Activated naive CD8-positive, alpha-beta T cell treated with anti-CD3 and anti-CD28 coated beads, Interleukin-2, amount 50 U/mL, for 16 hours (primary cell): ENCODE results near the gene ARID3C.
"Not testable (repeated sequence)": the region's sequence is repeated elsewhere in the genome, so short reads cannot be mapped to it uniquely, and the experiment has no call there.

ENCODE experiments used
- DNase-seq: peaks from one replicate; pipeline ENCODE4 v3.0.0-alpha.2; 2020; ENCODE audit warnings: low read depth, low spot score

The ARID3C gene

GRCh38 chr9:34651876-34652601 lies 23.2 kb upstream of the ARID3C start, which contains the start of gene IL11RA:
Gene IL11RA, plus strand, starts transcription at chr9:34652185. Its CDS starts 3,033 bp downstream, at chr9:34655218.
- no peak for DNase-seq

DNA sequence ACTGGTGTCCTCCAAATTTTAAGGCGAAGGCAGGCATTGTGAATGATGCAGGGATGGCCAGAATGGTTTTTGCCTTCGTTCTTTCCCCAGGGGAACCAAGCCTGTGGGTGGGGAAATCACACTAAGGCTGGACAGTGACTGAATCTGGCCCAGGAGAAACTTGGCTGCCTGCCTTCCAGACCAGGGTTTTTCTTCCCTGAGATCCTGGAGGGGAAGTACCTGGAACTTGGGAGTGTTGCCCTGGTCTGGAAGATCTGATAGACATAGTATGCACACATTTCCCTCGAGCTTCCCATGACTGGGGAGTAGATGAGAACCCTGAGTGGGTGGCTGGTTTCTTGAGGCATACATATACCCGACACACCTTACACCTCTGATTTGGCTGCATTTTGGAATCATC lies 22.5 kb upstream of the ARID3C start:
- DNase-seq, result no peak

- no peak for DNase-seq
Measured at GRCh38 chr9:34650816-34651215, 21.9 kb upstream of the ARID3C start.

GRCh38 chr9:34648673-34649072 lies 19.8 kb upstream of the ARID3C start:
- DNase-seq, result no peak

GRCh38 chr9:34647651-34648050 lies 18.8 kb upstream of the ARID3C start:
- no peak for DNase-seq

- no peak for DNase-seq
Measured at GRCh38 chr9:34647084-34647403, 18.2 kb upstream of the ARID3C start.

GRCh38 chr9:34646211-34647083 lies 17.6 kb upstream of the ARID3C start, which contains the start of gene GALT:
Gene GALT, plus strand, starts transcription at chr9:34646675. Its CDS starts 30 bp downstream, at chr9:34646705.
- peak; percentile 99 for DNase-seq

- DNase-seq, result no peak
Measured at GRCh38 chr9:34644766-34645314, 16.0 kb upstream of the ARID3C start.

- DNase-seq, result no peak
Measured at GRCh38 chr9:34642679-34643078, 13.8 kb upstream of the ARID3C start.

DNA sequence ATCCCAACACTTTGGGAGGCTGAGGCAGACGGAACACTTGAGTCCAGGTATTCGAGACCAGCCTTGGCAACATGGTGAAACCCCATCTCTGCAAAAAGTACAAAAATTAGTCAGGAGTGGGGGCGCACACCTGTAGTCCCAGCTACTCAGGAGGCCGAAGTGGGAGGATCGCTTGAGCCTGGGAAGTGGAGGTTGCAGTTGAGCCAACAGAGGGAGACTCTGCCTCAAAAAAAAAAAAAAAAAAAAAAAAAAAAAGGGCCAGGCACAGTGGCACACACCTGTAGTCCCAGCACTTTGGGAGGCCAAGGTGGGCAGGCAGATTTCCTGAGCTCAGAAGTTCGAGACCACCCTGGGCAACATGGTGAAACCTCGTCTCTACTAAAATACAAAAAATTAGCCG lies 10.5 kb upstream of the ARID3C start:
- not testable (repeated sequence) for DNase-seq

DNA sequence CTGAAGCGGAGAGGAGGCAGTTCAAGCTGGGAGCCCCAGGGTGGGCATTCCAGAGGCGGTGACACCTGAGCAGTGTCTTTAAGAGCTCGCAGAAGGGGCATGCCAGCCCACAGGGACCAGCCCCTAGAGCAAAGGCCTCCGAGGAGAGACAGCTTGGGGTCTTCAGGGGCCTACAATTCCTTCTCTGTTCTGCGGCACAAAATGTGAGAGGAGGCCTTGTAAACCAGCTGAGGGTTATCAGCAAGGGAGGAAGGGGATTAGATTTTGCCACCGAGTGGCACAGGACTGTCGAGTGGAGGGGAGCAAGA lies 9.2 kb upstream of the ARID3C start:
- no peak for DNase-seq

GRCh38 chr9:34637356-34638137 lies 8.7 kb upstream of the ARID3C start, which contains the start of gene SIGMAR1:
Gene SIGMAR1, minus strand, starts transcription at chr9:34637787. Its CDS starts 90 bp downstream, at chr9:34637697.
- DNase-seq, result peak; percentile 88

GRCh38 chr9:34636791-34637355 lies 8.0 kb upstream of the ARID3C start:
- DNase-seq, result no peak

GRCh38 chr9:34635556-34635955 lies 6.7 kb upstream of the ARID3C start:
- DNase-seq, result no peak

GRCh38 chr9:34634551-34635248 lies 5.8 kb upstream of the ARID3C start:
- no peak for DNase-seq

DNA sequence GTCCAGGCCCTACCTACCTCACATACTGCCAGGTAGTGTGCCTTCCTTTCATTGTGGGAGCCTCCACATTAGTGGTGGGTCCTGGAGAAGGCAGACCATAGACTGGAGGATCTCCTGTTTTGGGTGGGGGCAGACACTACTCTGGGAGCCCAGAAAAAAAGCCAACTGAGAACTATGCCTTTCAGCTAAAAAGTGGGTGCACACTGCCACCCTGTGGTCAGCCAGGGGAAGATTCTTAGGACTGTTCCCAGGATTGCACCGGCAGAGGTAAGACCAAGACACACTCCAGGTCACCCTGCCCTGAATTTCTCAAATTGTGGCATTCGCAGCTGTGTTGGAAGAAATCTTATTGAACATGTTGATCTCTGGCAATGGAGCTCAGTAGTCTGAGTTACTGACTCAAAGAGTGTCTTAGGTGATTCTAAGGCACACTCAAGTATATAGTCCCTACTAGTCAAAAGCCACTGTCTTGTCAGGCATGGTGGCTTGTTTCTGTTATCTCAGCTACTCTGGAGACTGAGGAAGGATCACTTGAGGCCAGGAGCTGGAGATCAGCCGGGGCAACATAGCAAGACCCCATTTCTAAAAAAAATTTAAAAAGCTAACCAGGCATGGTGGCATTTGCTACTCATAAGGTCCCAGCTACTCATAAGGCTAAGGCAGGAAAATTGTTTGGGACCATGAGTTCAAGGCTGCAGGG lies 5.1 kb upstream of the ARID3C start:
- DNase-seq, result peak; percentile 54

DNA sequence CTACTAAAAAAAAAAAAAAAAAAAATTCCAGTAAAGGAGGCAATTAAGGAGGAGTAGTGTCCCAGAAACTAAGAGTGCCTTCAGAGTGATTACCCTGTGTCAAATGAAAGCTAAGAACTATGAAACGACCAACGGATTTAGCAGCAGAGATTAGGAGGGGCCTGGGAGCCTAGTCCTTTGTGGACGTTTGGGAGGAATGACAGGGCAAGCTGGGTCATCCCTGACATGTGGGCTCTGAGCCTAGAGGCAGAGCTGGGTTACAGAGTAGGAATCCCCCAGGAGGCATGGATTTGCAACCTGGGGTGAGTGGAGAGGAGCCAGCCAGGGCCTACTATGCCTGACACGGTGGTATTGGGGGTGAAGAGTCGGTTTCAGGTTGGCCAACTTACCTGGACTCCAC lies 4.3 kb upstream of the ARID3C start:
- DNase-seq, result no peak

GRCh38 chr9:34630402-34631154 lies 1.7 kb upstream of the ARID3C start:
- no peak for DNase-seq

GRCh38 chr9:34629491-34629808 lies 584 bp upstream of the ARID3C start:
- DNase-seq, result no peak
